GM18505 (cell line): ENCODE measurements around the gene EFCAB6.

Experiments
- ATAC-seq: cut with Tn5 transposase; IDR thresholded peaks from one replicate; pipeline ENCODE4 v1.9.1; 2021; ENCODE audit not compliant: unreplicated experiment
- POLR2A ChIP-seq: IDR thresholded peaks from 4 replicates; pipeline ENCODE4 v1.6.1; 2011; ENCODE audit warnings: borderline replicate concordance; ENCODE audit not compliant: insufficient read depth, insufficient read length; ENCODE audit errors: extremely low read depth

EFCAB6 gene

GRCh38 chr22:43487311-43488030 lies 324.6 kb downstream of the EFCAB6 start:
- no peak for ATAC-seq
- TF ChIP-seq POLR2A = no peak

- TF ChIP-seq POLR2A = no peak
These were observed 326.5 kb downstream of the EFCAB6 start for GRCh38 chr22:43485502-43486089.

GRCh38 chr22:43484227-43484626 lies 327.9 kb downstream of the EFCAB6 start:
- TF ChIP-seq POLR2A = no peak
- ATAC-seq = no peak

More at GRCh38 chr22:43485502-43486089, 326.5 kb downstream of the EFCAB6 start:
- no peak for ATAC-seq

GRCh38 chr22:43483669-43484068 lies 328.4 kb downstream of the EFCAB6 start:
- no peak for ATAC-seq
- no peak for TF ChIP-seq POLR2A

- no peak for ATAC-seq
- no peak for TF ChIP-seq POLR2A
These were observed 328.8 kb downstream of the EFCAB6 start for GRCh38 chr22:43483266-43483665.

GRCh38 chr22:43482318-43482625 lies 329.8 kb downstream of the EFCAB6 start:
- no peak for ATAC-seq
- no peak for TF ChIP-seq POLR2A

GRCh38 chr22:43481568-43482317 lies 330.4 kb downstream of the EFCAB6 start:
- ATAC-seq = no peak

GRCh38 chr22:43479962-43480361 lies 332.1 kb downstream of the EFCAB6 start:
- no peak for TF ChIP-seq POLR2A
- no peak for ATAC-seq

More at GRCh38 chr22:43481568-43482317, 330.4 kb downstream of the EFCAB6 start:
- TF ChIP-seq POLR2A = no peak

- TF ChIP-seq POLR2A = no peak
These were observed 332.7 kb downstream of the EFCAB6 start for GRCh38 chr22:43479301-43479950.

More at GRCh38 chr22:43479301-43479950, 332.7 kb downstream of the EFCAB6 start:
- no peak for ATAC-seq
